ENCODE data around the gene PGAP6. TPM values are rescaled to one million over a fixed set of nuclear protein-coding genes. Genes with fewer than 3 reads are reported as not detected.
"Not testable (repeated sequence)": the region's sequence is repeated elsewhere in the genome, so short reads cannot be mapped to it uniquely, and the experiment has no call there.

The PGAP6 gene
- total and polyA plus RNA-seq, 4 donors, result 27.4 to 41.4 (median 39.0) TPM

DNA sequence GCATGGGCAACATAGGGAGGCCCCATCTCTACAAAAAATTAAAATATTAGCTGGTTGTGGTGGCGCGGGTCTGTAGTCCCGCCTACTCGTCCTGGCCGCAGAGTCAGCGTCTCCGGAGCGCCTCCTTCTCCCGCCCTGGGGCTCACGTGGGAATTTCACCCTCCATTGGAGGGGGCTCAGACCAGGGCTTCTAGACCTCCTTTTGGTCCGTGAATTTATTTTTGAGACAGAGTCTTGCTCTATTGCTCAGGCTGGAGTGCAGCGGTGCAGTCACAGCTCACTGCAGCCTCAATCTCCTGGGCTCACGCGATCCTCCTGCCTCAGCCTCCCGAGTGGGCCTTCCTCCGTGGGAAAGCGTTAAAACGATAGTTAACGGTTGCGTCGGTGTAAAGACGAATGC, 14.8 kb upstream of the PGAP6 start:
- Histone ChIP-seq H3K36me3 (ENCODE audit: control insufficient read depth in 1 of 2, insufficient read depth in 2 of 2, low read length in 1 of 2) (no peaks in the 10 kb centered on the region), H3K27ac (ENCODE audit: low read depth in 1 of 2, low read length in 2 of 2) (peak overlapping the region in 1 of 2 donors; percentile 39), H3K27me3 (ENCODE audit: control insufficient read depth in 1 of 2, insufficient read depth in 2 of 2, low read length in 1 of 2) (no peaks in the 10 kb centered on the region), H3K9me3 (ENCODE audit: control insufficient read depth, low read length) (no peaks in the 10 kb centered on the region), H3K4me3 (ENCODE audit: low read length in 2 of 2) (peak overlapping the region; percentile 77 to 82), H3K4me1 (ENCODE audit: control insufficient read depth in 1 of 2, insufficient read depth in 2 of 2, low read length in 2 of 2) (no peaks in the 10 kb centered on the region)
- intact Hi-C loops (cut with DNase I), result loop anchor here in 1 of 2 donors (10.0 kb wide), 1 partner anchor 268 kb away; the partner anchor contains the start of gene RHOT2
- DNase-seq (no peak), ATAC-seq (ENCODE audit: low FRiP score) (no peak)
- 1% methylated on average over 22 of the region's 22 CpGs for WGBS, 2 donors

GRCh38 chr16:396199-396598, 14.4 kb upstream of the PGAP6 start:
- Histone ChIP-seq H3K27ac (ENCODE audit: low read depth in 1 of 2, low read length in 2 of 2) (no peak overlapping the region), H3K36me3 (ENCODE audit: control insufficient read depth in 1 of 2, insufficient read depth in 2 of 2, low read length in 1 of 2) (no peaks in the 10 kb centered on the region), H3K27me3 (ENCODE audit: control insufficient read depth in 1 of 2, insufficient read depth in 2 of 2, low read length in 1 of 2) (no peaks in the 10 kb centered on the region), H3K9me3 (ENCODE audit: control insufficient read depth, low read length) (no peaks in the 10 kb centered on the region), H3K4me3 (ENCODE audit: low read length in 2 of 2) (no peak overlapping the region), H3K4me1 (ENCODE audit: control insufficient read depth in 1 of 2, insufficient read depth in 2 of 2, low read length in 2 of 2) (no peaks in the 10 kb centered on the region)
- WGBS, 2 donors, result 13 to 18% methylated on average over 3 of the region's 3 CpGs
- intact Hi-C loops (cut with DNase I), result loop anchor here in 1 of 2 donors (10.0 kb wide), 1 partner anchor 269 kb away; the partner anchor contains the start of gene RHOT2
- no peak for DNase-seq
- no peak for ATAC-seq (ENCODE audit: low FRiP score)

- no peaks in the 10 kb centered on the region for H3K9me3 ChIP-seq (ENCODE audit: control insufficient read depth, low read length)
- ATAC-seq (ENCODE audit: low FRiP score), result no peak
- H3K27ac ChIP-seq (ENCODE audit: low read depth in 1 of 2, low read length in 2 of 2), result no peak overlapping the region
- DNase-seq, result no peak
- H3K27me3 ChIP-seq (ENCODE audit: control insufficient read depth in 1 of 2, insufficient read depth in 2 of 2, low read length in 1 of 2), result no peaks in the 10 kb centered on the region
- no peak overlapping the region for H3K4me3 ChIP-seq (ENCODE audit: low read length in 2 of 2)
- 92 to 95% methylated on average over 7 of the region's 7 CpGs for WGBS, 2 donors
- no peaks in the 10 kb centered on the region for H3K36me3 ChIP-seq (ENCODE audit: control insufficient read depth in 1 of 2, insufficient read depth in 2 of 2, low read length in 1 of 2)
- no peaks in the 10 kb centered on the region for H3K4me1 ChIP-seq (ENCODE audit: control insufficient read depth in 1 of 2, insufficient read depth in 2 of 2, low read length in 2 of 2)
- intact Hi-C loops (cut with DNase I), result loop anchor here in 1 of 2 donors (10.0 kb wide), 1 partner anchor 272 kb away; the partner anchor contains the start of gene RHOT2
Observed at GRCh38 chr16:392450-393030, 10.8 kb upstream of the PGAP6 start.

GRCh38 chr16:391885-392335, 10.1 kb upstream of the PGAP6 start:
- H3K36me3 ChIP-seq (ENCODE audit: control insufficient read depth in 1 of 2, insufficient read depth in 2 of 2, low read length in 1 of 2), result no peaks in the 10 kb centered on the region
- DNase-seq (no peak), ATAC-seq (ENCODE audit: low FRiP score) (no peak)
- no peak overlapping the region for H3K27ac ChIP-seq (ENCODE audit: low read depth in 1 of 2, low read length in 2 of 2)
- H3K4me3 ChIP-seq (ENCODE audit: low read length in 2 of 2), result no peak overlapping the region
- H3K27me3 ChIP-seq (ENCODE audit: control insufficient read depth in 1 of 2, insufficient read depth in 2 of 2, low read length in 1 of 2), result no peaks in the 10 kb centered on the region
- intact Hi-C loops (cut with DNase I), result loop anchor here in 1 of 2 donors (10.0 kb wide), 1 partner anchor 273 kb away; the partner anchor contains the start of gene RHOT2
- 69 to 72% methylated on average over 7 of the region's 7 CpGs for WGBS, 2 donors
- no peaks in the 10 kb centered on the region for H3K4me1 ChIP-seq (ENCODE audit: control insufficient read depth in 1 of 2, insufficient read depth in 2 of 2, low read length in 2 of 2)
- no peaks in the 10 kb centered on the region for H3K9me3 ChIP-seq (ENCODE audit: control insufficient read depth, low read length)

DNA sequence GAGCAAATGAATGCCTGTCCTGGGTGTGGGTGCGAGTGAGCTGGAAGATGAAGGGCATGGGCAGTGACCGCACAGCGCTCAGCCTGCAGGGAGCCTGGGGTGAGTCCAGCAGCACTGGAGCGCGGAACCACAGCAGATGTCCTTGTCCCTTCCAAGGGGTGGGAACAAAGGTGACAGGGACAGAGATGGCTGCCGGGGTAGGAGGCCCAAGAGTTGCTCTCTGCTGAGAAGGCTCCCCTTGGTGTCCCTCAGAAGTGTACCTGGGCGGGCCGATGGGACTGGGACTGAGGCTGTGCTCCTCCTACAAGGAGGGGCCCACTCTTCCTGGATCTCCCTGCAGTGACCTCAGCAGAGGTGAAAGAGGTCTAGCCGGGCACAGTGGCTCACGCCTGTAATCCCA, 7.6 kb upstream of the PGAP6 start:
- H3K9me3 ChIP-seq (ENCODE audit: control insufficient read depth, low read length), result no peaks in the 10 kb centered on the region
- whole genome bisulfite sequencing, 2 donors, result 86 to 91% methylated on average over 10 of the region's 10 CpGs
- H3K27me3 ChIP-seq (ENCODE audit: control insufficient read depth in 1 of 2, insufficient read depth in 2 of 2, low read length in 1 of 2), result no peaks in the 10 kb centered on the region
- DNase-seq (no peak), ATAC-seq (ENCODE audit: low FRiP score) (no peak)
- intact Hi-C loops (cut with DNase I), result no loop called here
- no peaks in the 10 kb centered on the region for H3K4me1 ChIP-seq (ENCODE audit: control insufficient read depth in 1 of 2, insufficient read depth in 2 of 2, low read length in 2 of 2)
- H3K27ac ChIP-seq (ENCODE audit: low read depth in 1 of 2, low read length in 2 of 2), result no peak overlapping the region
- no peak overlapping the region for H3K4me3 ChIP-seq (ENCODE audit: low read length in 2 of 2)
- no peaks in the 10 kb centered on the region for H3K36me3 ChIP-seq (ENCODE audit: control insufficient read depth in 1 of 2, insufficient read depth in 2 of 2, low read length in 1 of 2)

DNA sequence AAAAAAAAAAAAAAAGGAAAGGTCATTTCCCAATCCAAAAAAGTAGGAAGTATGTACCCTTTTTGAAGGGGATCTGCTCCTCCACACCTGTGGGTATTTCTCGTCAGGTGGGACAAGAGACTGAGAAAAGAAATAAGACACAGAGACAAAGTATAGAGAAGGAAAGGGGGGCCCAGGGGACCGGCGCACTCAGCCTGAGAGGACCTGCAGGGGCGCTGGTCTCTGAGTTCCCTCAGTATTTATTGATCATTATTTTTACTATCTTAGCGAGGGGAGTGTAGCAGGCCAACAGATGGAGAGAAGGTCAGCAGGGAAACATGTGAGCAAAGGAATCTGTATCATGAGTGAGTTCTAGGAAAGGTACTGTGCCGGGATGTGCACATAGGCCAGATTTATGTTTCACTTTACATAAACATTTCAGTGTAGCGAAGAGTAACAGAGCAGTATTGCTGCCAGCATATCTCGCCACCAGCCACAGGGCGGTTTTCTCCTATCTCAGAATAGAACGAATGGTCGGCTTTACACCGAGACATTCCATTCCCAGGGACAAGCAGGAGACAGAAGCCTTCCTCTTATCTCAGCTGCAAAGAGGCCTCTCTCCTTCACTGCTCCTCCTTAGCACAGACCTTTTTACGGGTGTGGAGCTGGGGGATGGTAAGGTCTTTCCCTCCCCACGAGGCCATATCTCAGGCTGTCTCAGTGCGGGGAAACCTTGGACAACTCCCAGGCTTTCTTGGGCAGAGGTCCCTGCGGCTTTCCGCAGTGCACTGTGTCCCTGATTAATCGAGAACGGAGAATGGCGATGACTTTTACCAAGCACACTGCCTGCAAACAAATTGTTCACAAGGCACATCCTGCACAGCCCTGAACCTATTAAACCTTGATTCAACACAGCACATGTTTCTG, 6.2 kb upstream of the PGAP6 start:
- H3K4me1 ChIP-seq (ENCODE audit: control insufficient read depth in 1 of 2, insufficient read depth in 2 of 2, low read length in 2 of 2); H3K36me3 ChIP-seq (ENCODE audit: control insufficient read depth in 1 of 2, insufficient read depth in 2 of 2, low read length in 1 of 2); H3K4me3 ChIP-seq (ENCODE audit: low read length in 2 of 2); DNase-seq; intact Hi-C loops (cut with DNase I); H3K27me3 ChIP-seq (ENCODE audit: control insufficient read depth in 1 of 2, insufficient read depth in 2 of 2, low read length in 1 of 2); H3K27ac ChIP-seq (ENCODE audit: low read depth in 1 of 2, low read length in 2 of 2); H3K9me3 ChIP-seq (ENCODE audit: control insufficient read depth, low read length); ATAC-seq (ENCODE audit: low FRiP score): not testable (repeated sequence)
- WGBS, 2 donors, result 13 to 18% methylated on average over 20 of the region's 20 CpGs

DNA sequence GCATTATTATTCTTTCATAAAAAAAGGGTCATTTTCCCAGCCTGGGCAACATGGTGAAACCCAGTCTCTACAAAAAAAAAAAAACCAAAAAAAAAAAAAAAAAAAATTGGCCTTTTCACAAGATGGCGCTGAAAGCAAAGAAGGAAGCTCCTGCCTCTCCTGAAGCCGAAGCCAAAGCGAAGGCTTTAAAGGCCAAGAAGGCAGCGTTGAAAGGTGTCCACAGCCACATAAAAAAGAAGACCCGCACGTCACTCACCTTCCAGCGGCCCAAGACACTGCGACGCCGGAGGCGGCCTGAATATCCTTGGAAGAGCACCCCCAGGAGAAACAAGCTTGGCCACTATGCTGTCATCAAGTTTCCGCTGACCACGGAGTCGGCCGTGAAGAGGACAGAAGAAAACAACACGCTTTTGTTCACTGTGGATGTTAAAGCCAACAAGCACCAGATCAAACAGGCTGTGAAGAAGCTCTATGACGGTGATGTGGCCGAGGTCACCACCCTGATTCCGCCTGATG, 4.9 kb upstream of the PGAP6 start:
- Histone ChIP-seq H3K9me3 (ENCODE audit: control insufficient read depth, low read length) (no peaks in the 10 kb centered on the region), H3K27me3 (ENCODE audit: control insufficient read depth in 1 of 2, insufficient read depth in 2 of 2, low read length in 1 of 2) (no peaks in the 10 kb centered on the region), H3K36me3 (ENCODE audit: control insufficient read depth in 1 of 2, insufficient read depth in 2 of 2, low read length in 1 of 2) (no peaks in the 10 kb centered on the region), H3K4me1 (ENCODE audit: control insufficient read depth in 1 of 2, insufficient read depth in 2 of 2, low read length in 2 of 2) (no peaks in the 10 kb centered on the region), H3K27ac (ENCODE audit: low read depth in 1 of 2, low read length in 2 of 2) (no peak overlapping the region), H3K4me3 (ENCODE audit: low read length in 2 of 2) (no peak overlapping the region)
- ATAC-seq (ENCODE audit: low FRiP score) (no peak), DNase-seq (no peak)
- intact Hi-C loops (cut with DNase I), result no loop called here
- 84% methylated on average over 19 of the region's 19 CpGs for WGBS, 2 donors

DNA sequence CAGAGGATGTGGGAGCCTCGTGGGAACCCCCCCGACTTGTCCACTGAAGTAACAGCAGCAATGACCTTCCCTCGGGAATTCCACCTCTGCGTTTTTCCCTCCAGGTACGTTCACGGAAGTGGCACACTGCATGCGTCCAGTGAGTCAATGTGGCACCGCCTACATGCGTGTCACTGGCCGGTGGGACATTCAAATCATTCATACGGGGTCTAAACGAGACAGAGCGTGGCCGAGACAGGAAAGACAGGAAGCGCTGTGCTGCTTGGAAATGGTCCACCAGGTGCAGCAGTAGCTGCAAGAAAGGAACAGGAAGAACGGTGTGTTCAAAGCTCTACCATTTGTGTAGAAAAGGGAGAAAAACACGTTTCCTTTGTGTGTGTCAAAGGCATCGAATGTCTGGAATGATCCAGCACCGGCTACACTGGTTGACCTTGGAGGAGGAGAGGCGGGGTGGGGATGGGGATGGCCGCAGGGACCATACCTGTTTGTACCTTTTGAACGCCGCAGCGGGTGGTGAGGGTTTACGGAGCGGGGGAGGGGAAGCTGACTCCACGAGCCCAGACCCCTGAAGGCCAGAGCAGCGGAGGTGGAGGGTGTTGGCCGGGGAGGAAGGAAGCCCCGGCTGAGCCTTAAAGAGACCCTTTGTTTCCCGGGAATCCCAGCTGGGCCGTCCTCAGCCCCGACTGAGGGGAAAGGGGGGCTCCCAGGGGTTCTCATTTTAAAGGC, 1.7 kb upstream of the PGAP6 start:
- DNase-seq (peak in 1 of 2 donors; percentile 50), ATAC-seq (ENCODE audit: low FRiP score) (no peak)
- Histone ChIP-seq H3K9me3 (ENCODE audit: control insufficient read depth, low read length) (no peaks in the 10 kb centered on the region), H3K4me1 (ENCODE audit: control insufficient read depth in 1 of 2, insufficient read depth in 2 of 2, low read length in 2 of 2) (no peaks in the 10 kb centered on the region), H3K27ac (ENCODE audit: low read depth in 1 of 2, low read length in 2 of 2) (no peak overlapping the region), H3K27me3 (ENCODE audit: control insufficient read depth in 1 of 2, insufficient read depth in 2 of 2, low read length in 1 of 2) (no peaks in the 10 kb centered on the region), H3K36me3 (ENCODE audit: control insufficient read depth in 1 of 2, insufficient read depth in 2 of 2, low read length in 1 of 2) (no peaks in the 10 kb centered on the region), H3K4me3 (ENCODE audit: low read length in 2 of 2) (no peak overlapping the region)
- WGBS, 2 donors, result 74 to 78% methylated on average over 33 of the region's 33 CpGs
- intact Hi-C loops (cut with DNase I), result no loop called here

Data from aorta (tissue), 5 donors.